ENCODE results near the gene PRRG2. TPM values are rescaled to one million over a fixed set of nuclear protein-coding genes. Genes with fewer than 3 reads are reported as not detected.
"Not testable (repeated sequence)": the region's sequence is repeated elsewhere in the genome, so short reads cannot be mapped to it uniquely, and the experiment has no call there.

PRRG2 gene
- total RNA-seq, 1 donor = 1.4 TPM

DNA sequence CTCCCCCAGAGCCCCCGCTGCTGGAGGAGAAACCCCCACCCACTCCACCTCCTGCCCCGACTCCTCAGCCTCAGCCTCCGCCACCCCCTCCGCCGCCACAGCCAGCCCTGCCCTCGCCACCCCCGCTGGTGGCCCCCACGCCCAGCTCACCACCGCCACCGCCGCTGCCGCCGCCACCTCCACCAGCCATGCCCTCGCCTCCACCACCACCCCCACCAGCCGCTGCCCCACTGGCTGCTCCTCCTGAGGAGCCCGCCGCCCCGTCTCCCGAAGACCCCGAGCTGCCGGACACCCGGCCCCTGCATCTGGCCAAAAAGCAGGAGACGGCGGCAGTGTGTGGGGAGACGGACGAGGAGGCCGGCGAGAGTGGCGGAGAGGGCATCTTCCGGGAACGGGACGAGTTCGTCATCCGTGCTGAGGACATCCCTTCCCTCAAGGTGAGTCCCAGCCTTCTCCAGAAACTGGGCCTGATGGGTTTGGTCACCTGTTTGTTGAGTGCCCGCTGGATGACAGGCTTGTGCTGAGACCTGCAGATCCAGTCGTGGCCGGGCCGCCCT is 20.4 kb downstream of the PRRG2 start:
- no peaks in the 10 kb centered on the region for H3K9me3 ChIP-seq (ENCODE audit: low read depth, low read length)
- H3K4me1 ChIP-seq (ENCODE audit: insufficient read depth, low read length) = no peaks in the 10 kb centered on the region
- H3K27me3 ChIP-seq (ENCODE audit: insufficient read depth, low read length) = no peaks in the 10 kb centered on the region

DNA sequence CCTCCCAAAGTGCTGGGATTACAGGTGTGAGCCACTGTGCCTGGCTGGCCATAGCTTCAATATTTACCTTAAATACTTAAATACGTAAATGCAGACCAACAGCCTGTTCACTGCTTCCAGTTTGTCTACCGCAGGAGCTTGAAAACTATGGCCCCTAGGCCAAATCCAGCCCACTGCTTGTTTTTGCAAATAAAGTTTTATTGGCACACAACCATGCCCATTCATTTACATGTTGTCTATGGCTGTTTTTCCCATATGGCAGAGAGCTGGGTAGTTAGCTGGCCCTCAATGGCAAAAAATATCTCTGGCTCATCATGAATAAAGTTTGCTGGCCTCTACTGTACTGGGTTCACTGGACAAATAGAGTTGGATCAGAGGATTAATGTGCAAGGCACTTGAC is 21.7 kb downstream of the PRRG2 start:
- no peak overlapping the region for H3K4me3 ChIP-seq (ENCODE audit: low read length)
- no peaks in the 10 kb centered on the region for H3K4me1 ChIP-seq (ENCODE audit: insufficient read depth, low read length)
- H3K9me3 ChIP-seq (ENCODE audit: low read depth, low read length) = no peaks in the 10 kb centered on the region
- H3K27me3 ChIP-seq (ENCODE audit: insufficient read depth, low read length) = no peaks in the 10 kb centered on the region

More for the DNA sequence above, 20.4 kb downstream of the PRRG2 start:
- no peak overlapping the region for H3K4me3 ChIP-seq (ENCODE audit: low read length)

DNA sequence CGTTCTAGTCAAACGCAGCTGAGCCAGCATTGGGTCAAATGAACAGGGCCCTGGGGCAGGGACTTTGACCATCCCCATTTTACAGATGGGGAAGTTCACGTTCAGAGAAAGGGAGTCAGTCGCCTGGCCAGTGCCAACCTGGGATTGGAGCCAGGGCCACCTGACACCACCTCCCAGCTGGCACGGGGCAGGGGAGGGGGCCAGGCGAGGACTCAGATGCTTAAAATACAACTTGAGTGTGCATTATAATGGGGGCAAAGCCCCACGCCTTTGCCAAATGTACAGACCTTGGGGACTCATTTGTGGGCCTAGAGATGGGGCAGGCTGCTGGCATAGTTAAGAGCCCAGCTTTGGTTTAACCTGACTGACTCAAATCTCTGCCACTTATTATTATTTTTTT is 24.5 kb downstream of the PRRG2 start:
- H3K4me1 ChIP-seq (ENCODE audit: insufficient read depth, low read length) = no peaks in the 10 kb centered on the region
- no peak overlapping the region for H3K4me3 ChIP-seq (ENCODE audit: low read length)
- no peaks in the 10 kb centered on the region for H3K9me3 ChIP-seq (ENCODE audit: low read depth, low read length)
- no peaks in the 10 kb centered on the region for H3K27me3 ChIP-seq (ENCODE audit: insufficient read depth, low read length)

DNA sequence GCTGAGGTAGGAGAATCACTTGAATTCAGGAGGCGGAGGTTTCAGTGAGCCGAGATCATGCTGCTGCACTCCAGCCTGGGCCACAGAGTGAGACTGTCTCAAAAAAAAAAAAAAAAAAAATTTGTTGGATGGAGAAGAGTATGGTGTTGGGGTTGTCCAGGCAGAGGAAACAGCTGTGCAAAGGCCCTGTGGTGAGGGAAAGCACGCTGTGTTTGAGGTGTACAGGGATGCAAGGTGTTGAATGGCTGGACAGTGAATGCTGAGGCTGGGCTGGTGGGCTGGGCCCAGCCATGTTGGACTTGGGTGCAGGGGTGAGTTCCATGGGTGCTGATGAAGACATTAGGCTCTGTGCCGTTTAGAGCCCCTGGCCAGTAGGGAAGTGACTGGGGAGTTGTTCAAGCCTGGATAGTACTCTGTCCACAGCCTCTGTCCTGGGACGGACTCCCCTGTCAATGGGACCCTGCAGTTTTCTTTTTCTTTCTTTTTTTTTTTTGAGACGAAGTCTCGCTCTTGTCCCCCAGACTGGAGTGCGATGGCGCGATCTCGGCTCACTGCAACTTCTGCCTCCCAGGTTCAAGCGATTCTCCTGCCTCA is 28.5 kb downstream of the PRRG2 start:
- no peaks in the 10 kb centered on the region for H3K9me3 ChIP-seq (ENCODE audit: low read depth, low read length)
- peaks cover 22% of the 10 kb centered on the region for H3K4me1 ChIP-seq (ENCODE audit: insufficient read depth, low read length)

DNA sequence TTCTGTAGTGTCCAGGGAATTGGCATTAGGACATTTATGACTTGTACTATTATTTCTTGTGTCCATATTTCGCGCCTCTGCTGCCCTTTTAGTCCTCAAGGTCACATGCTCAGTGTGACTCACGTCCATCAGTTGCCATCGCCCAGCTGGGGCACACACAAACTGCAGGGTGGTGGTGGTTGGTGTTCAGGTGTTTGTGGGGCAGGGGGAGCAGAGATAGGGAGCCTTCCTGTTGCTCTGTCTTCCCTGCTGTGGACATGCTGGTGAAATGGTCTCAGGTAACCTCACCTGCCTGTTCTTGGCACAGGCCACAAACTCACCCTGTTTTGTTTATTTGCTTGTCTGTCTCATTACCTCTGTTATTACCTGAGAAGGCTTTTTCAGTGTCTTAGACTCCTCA is 32.3 kb downstream of the PRRG2 start:
- H3K4me3 ChIP-seq (ENCODE audit: low read length) = no peak overlapping the region
- H3K9me3 ChIP-seq (ENCODE audit: low read depth, low read length) = no peaks in the 10 kb centered on the region
- H3K27me3 ChIP-seq (ENCODE audit: insufficient read depth, low read length) = no peaks in the 10 kb centered on the region
- H3K4me1 ChIP-seq (ENCODE audit: insufficient read depth, low read length) = peaks cover 22% of the 10 kb centered on the region

More for the DNA sequence above, 28.5 kb downstream of the PRRG2 start:
- no peaks in the 10 kb centered on the region for H3K27me3 ChIP-seq (ENCODE audit: insufficient read depth, low read length)
- H3K4me3 ChIP-seq (ENCODE audit: low read length) = no peak overlapping the region

DNA sequence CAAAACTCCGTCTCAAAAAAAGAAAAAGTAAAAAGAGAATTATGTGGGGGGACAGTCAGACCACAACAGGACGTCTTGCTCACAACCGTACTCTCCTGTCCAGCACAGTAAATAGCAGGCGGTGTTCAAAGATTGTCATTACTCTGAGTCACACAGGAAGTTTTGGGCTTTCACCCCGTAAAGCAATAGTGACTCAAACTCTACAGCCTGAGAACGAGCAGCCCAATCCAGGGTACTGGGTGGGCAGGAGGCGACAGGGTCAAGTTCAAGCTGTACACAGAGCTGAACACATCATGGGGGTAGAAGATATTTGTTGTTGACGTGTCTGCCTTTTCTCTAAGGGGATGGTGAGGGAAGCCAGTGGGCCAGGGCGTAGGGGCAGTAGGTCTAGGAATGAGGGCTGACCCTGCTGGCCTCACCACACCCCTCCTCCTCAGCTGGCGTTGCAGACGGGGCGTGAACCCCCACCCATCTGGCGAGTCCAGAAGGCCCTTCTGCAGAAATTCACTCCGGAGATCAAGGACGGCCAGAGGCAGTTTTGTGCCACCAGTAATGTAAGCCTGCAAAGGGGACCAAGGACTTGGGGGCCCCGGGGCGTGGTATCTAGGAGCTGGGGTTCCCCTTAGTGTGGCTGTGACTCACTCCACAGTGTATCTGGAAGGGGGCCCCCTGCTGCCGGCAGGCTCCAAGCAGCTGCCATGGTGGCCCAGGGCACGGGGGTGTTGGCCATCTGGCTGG is 33.1 kb downstream of the PRRG2 start:
- H3K4me1 ChIP-seq (ENCODE audit: insufficient read depth, low read length) = peaks cover 22% of the 10 kb centered on the region
- no peak overlapping the region for H3K4me3 ChIP-seq (ENCODE audit: low read length)
- H3K9me3 ChIP-seq (ENCODE audit: low read depth, low read length) = no peaks in the 10 kb centered on the region
- H3K27me3 ChIP-seq (ENCODE audit: insufficient read depth, low read length) = no peaks in the 10 kb centered on the region

DNA sequence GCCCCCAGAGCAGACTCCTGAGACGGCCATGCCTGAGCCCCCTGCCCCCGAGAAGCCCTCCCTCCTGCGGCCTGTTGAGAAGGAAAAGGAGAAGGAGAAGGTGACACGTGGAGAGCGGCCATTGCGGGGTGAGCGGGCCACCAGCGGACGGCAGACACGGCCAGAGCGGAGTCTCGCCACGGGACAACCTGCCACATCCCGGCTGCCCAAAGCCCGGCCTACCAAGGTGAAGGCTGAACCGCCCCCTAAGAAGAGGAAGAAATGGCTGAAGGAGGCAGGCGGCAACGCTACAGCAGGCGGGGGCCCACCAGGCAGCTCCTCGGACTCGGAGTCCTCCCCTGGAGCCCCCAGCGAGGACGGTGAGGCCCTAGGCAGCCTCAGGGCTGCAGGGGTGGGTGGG is 34.7 kb downstream of the PRRG2 start:
- Histone ChIP-seq H3K4me3 (ENCODE audit: low read length) (no peak overlapping the region), H3K27me3 (ENCODE audit: insufficient read depth, low read length) (no peaks in the 10 kb centered on the region)

DNA sequence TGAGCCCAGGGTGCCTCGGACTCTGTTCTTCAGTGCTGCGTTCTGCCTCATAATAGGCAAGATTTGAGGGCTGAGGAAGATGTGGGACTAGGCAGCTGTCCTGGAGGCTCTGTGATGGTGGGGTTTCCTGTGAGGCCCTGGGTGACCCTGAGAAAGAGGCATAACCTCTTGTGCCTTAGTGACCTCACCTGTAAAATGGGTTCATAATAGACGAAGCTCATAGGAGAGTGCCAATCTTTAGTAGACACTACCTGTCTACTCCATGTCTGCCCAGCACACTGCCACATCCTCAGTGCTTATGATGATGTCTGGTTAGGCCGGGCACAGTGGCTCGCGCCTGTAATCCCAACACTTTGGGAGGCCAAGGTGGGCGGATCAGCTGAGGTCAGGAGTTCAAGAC is 35.4 kb downstream of the PRRG2 start:
- Histone ChIP-seq H3K4me3 (ENCODE audit: low read length) (no peak overlapping the region), H3K27me3 (ENCODE audit: insufficient read depth, low read length) (no peaks in the 10 kb centered on the region), H3K4me1 (ENCODE audit: insufficient read depth, low read length) (peaks cover 22% of the 10 kb centered on the region), H3K9me3 (ENCODE audit: low read depth, low read length) (no peaks in the 10 kb centered on the region)

More for the DNA sequence above, 34.7 kb downstream of the PRRG2 start:
- H3K4me1 ChIP-seq (ENCODE audit: insufficient read depth, low read length) = peaks cover 22% of the 10 kb centered on the region
- H3K9me3 ChIP-seq (ENCODE audit: low read depth, low read length) = no peaks in the 10 kb centered on the region

DNA sequence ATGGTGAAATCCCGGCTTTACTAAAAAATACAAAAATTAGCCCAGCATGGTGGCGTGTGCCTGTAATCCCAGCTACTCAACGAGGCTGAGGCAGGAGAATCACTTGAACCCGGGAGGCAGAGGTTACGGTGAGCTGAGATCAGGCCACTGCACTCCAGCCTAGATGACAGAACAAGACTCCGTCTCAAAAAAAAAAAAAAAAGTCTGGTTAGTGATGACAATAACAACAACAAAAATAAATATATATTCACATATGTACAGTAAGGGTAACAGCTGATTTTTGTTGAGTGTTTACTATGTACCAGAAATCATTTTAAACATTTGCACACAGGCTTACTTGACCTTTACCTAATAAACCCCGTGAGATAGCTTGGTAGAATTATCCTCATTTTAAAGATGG is 35.8 kb downstream of the PRRG2 start:
- H3K4me3 ChIP-seq (ENCODE audit: low read length) = no peak overlapping the region
- no peaks in the 10 kb centered on the region for H3K9me3 ChIP-seq (ENCODE audit: low read depth, low read length)
- H3K4me1 ChIP-seq (ENCODE audit: insufficient read depth, low read length) = peaks cover 21% of the 10 kb centered on the region
- H3K27me3 ChIP-seq (ENCODE audit: insufficient read depth, low read length) = no peaks in the 10 kb centered on the region

DNA sequence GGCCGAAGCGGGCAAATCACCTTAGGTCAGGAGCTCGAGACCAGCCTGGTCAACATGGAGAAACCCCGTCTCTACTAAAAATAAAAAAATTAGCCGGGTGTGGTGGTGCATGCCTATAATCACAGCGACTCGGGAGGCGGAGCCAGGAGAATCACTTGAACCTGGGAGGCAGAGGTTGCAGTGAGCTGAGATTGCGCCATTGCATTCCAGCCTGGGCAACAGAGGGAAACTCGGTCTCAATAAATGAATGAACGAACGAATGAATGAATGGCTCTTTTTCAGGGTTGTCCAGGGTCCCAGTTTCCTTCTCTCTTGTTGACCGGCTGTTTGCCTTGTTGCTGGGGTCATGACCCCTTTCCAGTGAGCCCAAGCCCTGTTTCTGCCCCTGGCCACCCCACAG is 36.7 kb downstream of the PRRG2 start:
- not testable (repeated sequence) for H3K4me3 ChIP-seq (ENCODE audit: low read length); H3K9me3 ChIP-seq (ENCODE audit: low read depth, low read length); H3K27me3 ChIP-seq (ENCODE audit: insufficient read depth, low read length)
- peaks cover 12% of the 10 kb centered on the region for H3K4me1 ChIP-seq (ENCODE audit: insufficient read depth, low read length)

DNA sequence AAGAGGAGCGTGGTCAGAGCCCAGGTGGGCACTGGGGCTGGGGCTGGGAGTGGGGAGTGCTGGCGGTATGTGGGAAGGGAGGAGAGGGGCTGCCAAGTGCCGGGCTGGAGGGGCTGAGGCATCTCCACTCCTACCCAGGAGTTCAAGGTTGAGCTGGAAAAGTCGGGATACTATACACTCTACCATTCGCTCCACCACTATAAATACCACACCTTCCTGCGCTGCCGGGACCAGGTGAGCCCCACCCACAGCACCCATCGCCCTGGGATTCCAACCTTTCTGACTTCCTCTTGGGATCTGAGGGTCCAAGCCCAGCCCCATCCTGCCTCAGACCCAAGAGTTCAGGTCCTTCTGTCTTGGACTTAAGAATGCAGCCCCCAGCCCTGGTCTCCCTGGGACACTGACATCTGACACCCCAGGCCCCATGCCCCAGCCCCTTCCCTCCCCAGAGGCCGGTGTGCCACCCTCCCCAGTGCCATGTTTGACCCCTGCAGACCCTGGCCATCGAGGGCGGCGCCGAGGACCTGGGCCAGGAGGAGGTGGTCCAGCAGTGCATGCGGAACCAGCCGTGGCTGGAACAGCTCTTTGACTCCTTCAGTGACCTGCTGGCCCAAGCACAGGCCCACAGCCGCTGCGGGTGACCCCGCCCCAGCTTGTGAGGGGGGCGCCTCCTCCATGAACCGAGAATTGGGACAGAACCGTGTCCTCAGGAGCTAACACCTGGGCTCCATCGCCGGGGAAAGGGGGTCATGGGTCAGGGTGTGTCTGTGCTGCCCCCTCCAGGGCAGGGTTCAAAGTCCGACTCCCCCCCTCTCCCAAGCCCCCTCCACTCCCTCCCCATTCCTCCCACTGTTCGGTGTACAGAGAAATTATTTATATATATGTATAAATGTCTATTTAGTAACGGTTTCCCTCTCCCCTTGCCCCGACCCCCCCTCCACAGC is 44.1 kb downstream of the PRRG2 start:
- no peak overlapping the region for H3K4me3 ChIP-seq (ENCODE audit: low read length)
- H3K4me1 ChIP-seq (ENCODE audit: insufficient read depth, low read length) = no peaks in the 10 kb centered on the region
- no peaks in the 10 kb centered on the region for H3K9me3 ChIP-seq (ENCODE audit: low read depth, low read length)
- no peaks in the 10 kb centered on the region for H3K27me3 ChIP-seq (ENCODE audit: insufficient read depth, low read length)

DNA sequence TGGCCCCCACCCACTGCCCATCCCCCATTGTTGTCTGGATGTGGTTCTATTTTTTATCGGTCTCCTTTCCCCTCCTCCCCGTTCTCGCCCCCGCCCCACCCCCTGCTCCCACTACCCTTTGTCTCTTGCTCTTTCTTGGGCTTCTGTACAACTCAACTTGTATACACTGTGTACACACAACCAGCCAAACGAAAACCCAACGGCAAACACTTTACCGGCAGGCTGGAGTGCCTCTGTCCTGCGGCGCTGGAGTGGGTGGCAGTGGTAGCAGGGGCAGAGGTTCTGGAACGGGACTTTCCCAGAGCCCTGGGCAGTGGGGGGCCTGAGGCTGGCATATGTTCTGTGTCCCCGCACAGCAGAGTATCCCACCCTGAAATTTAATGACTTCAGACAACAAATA is 45.1 kb downstream of the PRRG2 start:
- Histone ChIP-seq H3K4me1 (ENCODE audit: insufficient read depth, low read length) (no peaks in the 10 kb centered on the region), H3K9me3 (ENCODE audit: low read depth, low read length) (no peaks in the 10 kb centered on the region), H3K27me3 (ENCODE audit: insufficient read depth, low read length) (no peaks in the 10 kb centered on the region), H3K4me3 (ENCODE audit: low read length) (no peak overlapping the region)

DNA sequence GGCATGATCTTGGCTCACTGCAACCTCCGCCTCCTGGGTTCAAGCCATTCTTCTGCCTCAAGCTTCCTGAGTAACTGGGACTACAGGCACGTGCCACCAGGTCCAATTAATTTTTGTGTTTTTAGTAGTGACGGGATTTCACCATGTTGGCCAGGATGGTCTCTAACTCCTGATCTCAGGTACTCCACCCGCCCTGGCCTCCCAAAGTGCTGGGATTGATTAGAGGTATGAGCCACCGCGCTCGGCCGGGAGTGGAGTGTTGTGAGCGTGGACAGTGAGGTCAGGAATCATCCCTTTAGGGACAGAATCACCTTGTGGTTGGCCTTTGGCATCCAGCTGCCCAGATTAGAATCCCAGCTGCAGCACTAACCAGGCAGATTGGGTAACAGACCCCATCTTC is 48.5 kb downstream of the PRRG2 start:
- Histone ChIP-seq H3K4me3 (ENCODE audit: low read length) (no peak overlapping the region), H3K4me1 (ENCODE audit: insufficient read depth, low read length) (no peaks in the 10 kb centered on the region), H3K27me3 (ENCODE audit: insufficient read depth, low read length) (no peaks in the 10 kb centered on the region), H3K9me3 (ENCODE audit: low read depth, low read length) (no peaks in the 10 kb centered on the region)

DNA sequence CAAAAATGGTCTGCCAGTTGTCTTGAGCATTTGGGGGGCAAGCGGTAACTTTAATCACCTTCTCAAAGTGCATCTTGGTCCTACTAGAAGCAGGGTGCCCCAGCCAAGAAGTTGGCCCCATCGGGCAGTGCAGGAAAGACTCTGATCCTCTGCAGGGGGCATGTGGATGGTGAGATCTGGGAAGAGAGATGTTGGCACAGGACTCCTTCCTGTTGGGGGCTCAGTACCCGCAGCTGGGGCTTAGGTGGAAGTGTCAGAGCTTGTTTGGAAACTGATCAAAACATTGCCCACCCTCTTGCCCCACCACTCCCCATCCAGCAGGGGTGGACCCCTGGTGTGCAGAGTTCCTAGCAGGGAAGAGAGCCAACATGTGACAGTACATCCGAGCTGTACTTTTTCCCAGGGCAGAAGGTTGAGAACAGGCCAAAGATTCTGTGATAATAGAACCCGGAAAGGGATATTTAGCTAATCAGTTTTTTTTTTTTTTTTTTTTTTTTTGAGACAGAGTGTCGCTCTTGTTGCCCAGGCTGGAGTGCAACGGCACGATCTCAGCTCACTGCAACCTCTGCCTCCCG is 50.0 kb downstream of the PRRG2 start:
- H3K9me3 ChIP-seq (ENCODE audit: low read depth, low read length) = no peaks in the 10 kb centered on the region
- no peak overlapping the region for H3K4me3 ChIP-seq (ENCODE audit: low read length)
- no peaks in the 10 kb centered on the region for H3K4me1 ChIP-seq (ENCODE audit: insufficient read depth, low read length)
- no peaks in the 10 kb centered on the region for H3K27me3 ChIP-seq (ENCODE audit: insufficient read depth, low read length)

Data from mononuclear cell (primary cell).